ENCODE data around the gene CAPN9.

The CAPN9 gene

GRCh38 chr1:230788561-230789275 lies 41.5 kb downstream of the CAPN9 start:
- Histone ChIP-seq H3K36me3 (ENCODE audit: insufficient read depth, low read length) (no peaks in the 10 kb centered on the region), H4K20me1 (ENCODE audit: insufficient read depth, low read length) (no peaks in the 10 kb centered on the region), H3K4me2 (ENCODE audit: insufficient read depth, low read length) (no peak overlapping the region), H3K9me3 (ENCODE audit: insufficient read depth, low read length, severe bottlenecking) (no peaks in the 10 kb centered on the region), H3K4me1 (ENCODE audit: insufficient read depth, low read length) (peaks cover 4% of the 10 kb centered on the region), H2AFZ (ENCODE audit: low read depth, low read length) (no peak overlapping the region), H3K79me2 (ENCODE audit: insufficient read depth, low read length) (no peaks in the 10 kb centered on the region), H3K27me3 (ENCODE audit: insufficient read depth, low read length, poor library complexity) (peaks cover 6% of the 10 kb centered on the region), H3K9ac (ENCODE audit: low read depth, low read length) (no peak overlapping the region), H3K27ac (ENCODE audit: low read length) (no peak overlapping the region), H3K4me3 (ENCODE audit: low read depth in 1 of 2, low read length in 2 of 2) (no peak overlapping the region)
- ATAC-seq (ENCODE audit: insufficient read depth, low read depth) (no peak), DNase-seq (no peak)
- no peak for TF ChIP-seq CTCF (IDR thresholded peaks at IDR 0.05; ENCODE audit: borderline replicate concordance, extremely low read depth, low read length, poor library complexity, severe bottlenecking)
- no peak for TF ChIP-seq EZH2 (IDR thresholded peaks at IDR 0.05; ENCODE audit: borderline replicate concordance, low read depth, low read length, severe bottlenecking)

DNA sequence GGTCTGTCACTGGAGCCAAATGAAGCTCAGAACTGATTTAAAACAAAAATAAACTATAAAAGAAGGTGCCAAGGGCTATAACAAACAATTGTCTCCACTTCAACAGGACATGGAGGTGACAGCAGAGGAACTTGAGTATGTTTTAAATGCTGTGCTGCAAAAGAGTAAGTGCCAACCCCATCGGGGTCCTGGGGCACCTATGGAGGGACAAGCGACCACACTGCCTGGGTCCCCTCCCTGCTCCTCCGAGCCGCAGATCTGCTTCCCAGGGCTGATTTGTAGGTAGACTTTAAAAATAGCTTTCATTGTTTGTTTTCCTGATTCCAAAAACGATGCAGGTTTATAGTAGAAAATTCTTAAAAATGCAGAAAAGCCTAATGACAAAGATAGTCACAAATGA lies 42.8 kb downstream of the CAPN9 start:
- Histone ChIP-seq H3K9me3 (ENCODE audit: insufficient read depth, low read length, severe bottlenecking) (no peaks in the 10 kb centered on the region), H3K4me2 (ENCODE audit: insufficient read depth, low read length) (no peak overlapping the region), H3K27me3 (ENCODE audit: insufficient read depth, low read length, poor library complexity) (peaks cover 8% of the 10 kb centered on the region), H3K27ac (ENCODE audit: low read length) (no peak overlapping the region), H2AFZ (ENCODE audit: low read depth, low read length) (no peak overlapping the region), H4K20me1 (ENCODE audit: insufficient read depth, low read length) (no peaks in the 10 kb centered on the region), H3K9ac (ENCODE audit: low read depth, low read length) (no peak overlapping the region), H3K4me1 (ENCODE audit: insufficient read depth, low read length) (peaks cover 4% of the 10 kb centered on the region), H3K36me3 (ENCODE audit: insufficient read depth, low read length) (no peaks in the 10 kb centered on the region), H3K79me2 (ENCODE audit: insufficient read depth, low read length) (no peaks in the 10 kb centered on the region), H3K4me3 (ENCODE audit: low read depth in 1 of 2, low read length in 2 of 2) (no peak overlapping the region)
- TF ChIP-seq CTCF (IDR thresholded peaks at IDR 0.05; ENCODE audit: borderline replicate concordance, extremely low read depth, low read length, poor library complexity, severe bottlenecking): no peak
- DNase-seq: no peak
- ATAC-seq (ENCODE audit: insufficient read depth, low read depth): no peak

- H3K27me3 ChIP-seq (ENCODE audit: insufficient read depth, low read length, poor library complexity): peaks cover 9% of the 10 kb centered on the region
- no peaks in the 10 kb centered on the region for H3K9me3 ChIP-seq (ENCODE audit: insufficient read depth, low read length, severe bottlenecking)
- no peak overlapping the region for H3K9ac ChIP-seq (ENCODE audit: low read depth, low read length)
- no peaks in the 10 kb centered on the region for H3K79me2 ChIP-seq (ENCODE audit: insufficient read depth, low read length)
- H3K36me3 ChIP-seq (ENCODE audit: insufficient read depth, low read length): no peaks in the 10 kb centered on the region
- H2AFZ ChIP-seq (ENCODE audit: low read depth, low read length): no peak overlapping the region
- H4K20me1 ChIP-seq (ENCODE audit: insufficient read depth, low read length): no peaks in the 10 kb centered on the region
- ATAC-seq (ENCODE audit: insufficient read depth, low read depth) (peak; percentile 60; the same call in 2 of the 3 replicates), DNase-seq (peak; percentile 21)
- H3K4me1 ChIP-seq (ENCODE audit: insufficient read depth, low read length): peaks cover 4% of the 10 kb centered on the region
- no peak overlapping the region for H3K4me2 ChIP-seq (ENCODE audit: insufficient read depth, low read length)
- H3K4me3 ChIP-seq (ENCODE audit: low read depth in 1 of 2, low read length in 2 of 2): no peak overlapping the region
- TF ChIP-seq EZH2 (IDR thresholded peaks at IDR 0.05; ENCODE audit: borderline replicate concordance, low read depth, low read length, severe bottlenecking) (no peak), CTCF (IDR thresholded peaks at IDR 0.05; ENCODE audit: borderline replicate concordance, extremely low read depth, low read length, poor library complexity, severe bottlenecking) (no peak)
- no peak overlapping the region for H3K27ac ChIP-seq (ENCODE audit: low read length)
Observed at GRCh38 chr1:230791986-230792564, 44.9 kb downstream of the CAPN9 start.

Measured in DND-41 (cell line).